Head of caudate nucleus (tissue), 42 donors: ENCODE results near the gene RASSF4.

Source experiments
- DNase-seq, 42 donors: peaks; one replicate each; pipeline versions ENCODE4 v3.0.0 to v3.0.0-alpha.2; 2020 to 2021; ENCODE audit warnings: mixed read lengths in 7 of 42
- intact Hi-C: fragments of 100-400 bp; cut with DNase I; formaldehyde crosslinking; loops from one replicate; pipeline ENCODE4 v1.15.0; 2022

Gene RASSF4

GRCh38 chr10:44959247-44960087 lies at the start of gene RASSF4:
RASSF4 (plus strand) TSS chr10:44959802; CDS start chr10:44970203, 10,401 bp downstream.
- intact Hi-C loops = no loop called here
- DNase-seq = peak; percentile 76 to 98 (median 96)

- intact Hi-C loops = no loop called here
- no peak for DNase-seq
Observed at GRCh38 chr10:44909910-44910309, 49.7 kb upstream of the RASSF4 start.

- intact Hi-C loops = no loop called here
- no peak for DNase-seq
Observed at GRCh38 chr10:44910602-44911001, 49.0 kb upstream of the RASSF4 start.

- no peak for DNase-seq
- intact Hi-C loops = no loop called here
Observed at GRCh38 chr10:44911081-44911540, 48.5 kb upstream of the RASSF4 start, which contains the start of gene TMEM72. TMEM72 (plus strand) TSS chr10:44911337; CDS start chr10:44911513, 176 bp downstream.

- intact Hi-C loops = no loop called here
- no peak for DNase-seq
Observed at GRCh38 chr10:44911951-44912350, 47.7 kb upstream of the RASSF4 start.

GRCh38 chr10:44913350-44914081 lies 46.1 kb upstream of the RASSF4 start:
- no peak for DNase-seq
- intact Hi-C loops = no loop called here

GRCh38 chr10:44914891-44915290 lies 44.7 kb upstream of the RASSF4 start:
- intact Hi-C loops = no loop called here

GRCh38 chr10:44916429-44916828 lies 43.2 kb upstream of the RASSF4 start:
- no peak for DNase-seq
- intact Hi-C loops = no loop called here

More at GRCh38 chr10:44914891-44915290, 44.7 kb upstream of the RASSF4 start:
- no peak for DNase-seq

GRCh38 chr10:44917848-44918247 lies 41.8 kb upstream of the RASSF4 start:
- intact Hi-C loops = no loop called here
- no peak for DNase-seq

GRCh38 chr10:44920252-44920651 lies 39.4 kb upstream of the RASSF4 start:
- intact Hi-C loops = no loop called here
- no peak for DNase-seq

- peak in 1 of 42 donors; percentile 18 for DNase-seq
Observed at GRCh38 chr10:44921061-44921460, 38.5 kb upstream of the RASSF4 start.

GRCh38 chr10:44921506-44921905 lies 38.1 kb upstream of the RASSF4 start:
- DNase-seq = peak in 2 of 42 donors; percentile 15 to 18
- intact Hi-C loops = no loop called here

More at GRCh38 chr10:44921061-44921460, 38.5 kb upstream of the RASSF4 start:
- intact Hi-C loops = no loop called here

GRCh38 chr10:44922021-44922420 lies 37.6 kb upstream of the RASSF4 start:
- DNase-seq = peak in 2 of 42 donors; percentile 3 to 4
- intact Hi-C loops = no loop called here

GRCh38 chr10:44922796-44923545 lies 36.6 kb upstream of the RASSF4 start:
- intact Hi-C loops = no loop called here
- peak in 3 of 42 donors; percentile 2 to 15 (median 14) for DNase-seq

- DNase-seq = peak in 2 of 42 donors; percentile 4 to 19
- intact Hi-C loops = no loop called here
Observed at GRCh38 chr10:44923611-44924010, 36.0 kb upstream of the RASSF4 start.

- DNase-seq = peak in 2 of 42 donors; percentile 15 to 30
- intact Hi-C loops = no loop called here
Observed at GRCh38 chr10:44924261-44925040, 35.2 kb upstream of the RASSF4 start.

- intact Hi-C loops = no loop called here
- peak in 4 of 42 donors; percentile 8 to 43 (median 25) for DNase-seq
Observed at GRCh38 chr10:44925224-44925623, 34.4 kb upstream of the RASSF4 start.
